Ishikawa (cell line): ENCODE results near the gene LGALS1.

Source experiments
- CEBPB ChIP-seq: IDR thresholded peaks from 2 replicates; pipeline ENCODE4 v1.6.1; 2012
- CREB1 ChIP-seq: IDR thresholded peaks from 2 replicates; pipeline ENCODE4 v1.6.1; 2012; ENCODE audit warnings: low read depth
- EGR1 ChIP-seq: IDR thresholded peaks from 2 replicates; pipeline ENCODE4 v1.6.1; 2012
- EP300 ChIP-seq: IDR thresholded peaks from 2 replicates; pipeline ENCODE4 v1.6.1; 2012; ENCODE audit warnings: borderline replicate concordance
- FOXM1 ChIP-seq: IDR thresholded peaks from 2 replicates; pipeline ENCODE4 v1.6.1; 2012; ENCODE audit warnings: low read depth, borderline replicate concordance
- MAX ChIP-seq: IDR thresholded peaks from 2 replicates; pipeline ENCODE4 v1.6.1; 2012
- NFIC ChIP-seq: IDR thresholded peaks from 2 replicates; pipeline ENCODE4 v1.6.1; 2012
- RAD21 ChIP-seq: IDR thresholded peaks from 2 replicates; pipeline ENCODE4 v1.6.1; 2012; ENCODE audit warnings: low read depth
- REST ChIP-seq: IDR thresholded peaks from 2 replicates; pipeline ENCODE4 v1.6.1; 2012; ENCODE audit warnings: low read depth, mild to moderate bottlenecking
- TAF1 ChIP-seq: IDR thresholded peaks from 2 replicates; pipeline ENCODE4 v1.6.1; 2012; ENCODE audit warnings: low read depth, mild to moderate bottlenecking
- TCF12 ChIP-seq: IDR thresholded peaks from 2 replicates; pipeline ENCODE4 v1.6.1; 2012; ENCODE audit warnings: low read depth
- TEAD4 ChIP-seq: IDR thresholded peaks from 2 replicates; pipeline ENCODE4 v1.6.1; 2012
- USF1 ChIP-seq: IDR thresholded peaks from 2 replicates; pipeline ENCODE4 v1.6.1; 2012
- YY1 ChIP-seq: IDR thresholded peaks from 2 replicates; pipeline ENCODE4 v1.6.1; 2012; ENCODE audit warnings: low read depth
- ZBTB7A ChIP-seq: IDR thresholded peaks from 2 replicates; pipeline ENCODE4 v1.6.1; 2012; ENCODE audit warnings: low read depth

LGALS1 gene

GRCh38 chr22:37681556-37682049 is 6.2 kb downstream of the LGALS1 start:
- TF ChIP-seq RAD21 (peak; percentile 94), TCF12 (no peak), MAX (peak; percentile 30), YY1 (no peak)

GRCh38 chr22:37684803-37685615 is 9.6 kb downstream of the LGALS1 start:
- no peak for TF ChIP-seq REST
- no peak for TF ChIP-seq TCF12
- no peak for TF ChIP-seq MAX
- no peak for TF ChIP-seq ZBTB7A
- no peak for TF ChIP-seq EGR1
- TF ChIP-seq CEBPB, result no peak
- no peak for TF ChIP-seq RAD21
- no peak for TF ChIP-seq YY1
- no peak for TF ChIP-seq CREB1
- TF ChIP-seq USF1, result no peak
- TF ChIP-seq FOXM1, result no peak

- TF ChIP-seq TAF1 (peak; percentile 90), REST (no peak), NFIC (no peak), CREB1 (peak; percentile 55; the same call in 1 of the 2 replicates), FOXM1 (no peak), ZBTB7A (no peak), CEBPB (no peak), TEAD4 (no peak), USF1 (peak; percentile 63), EGR1 (no peak), TCF12 (peak; percentile 50; the same call in 1 of the 2 replicates), EP300 (no peak), RAD21 (no peak), MAX (peak; percentile 92), YY1 (peak; percentile 50; the same call in 1 of the 2 replicates)
These were observed 10.9 kb downstream of the LGALS1 start, which contains the start of gene NOL12 for GRCh38 chr22:37686002-37686982. Gene NOL12, plus strand, starts transcription at chr22:37686343. Its CDS starts 50 bp downstream, at chr22:37686393.

- TF ChIP-seq CEBPB (no peak), TCF12 (no peak), CREB1 (no peak), TAF1 (no peak), TEAD4 (no peak), MAX (no peak), REST (no peak)
These were observed 15.0 kb downstream of the LGALS1 start for GRCh38 chr22:37690407-37690806.
